GM23248 (cell line): ENCODE results near the gene FBXL2.

ENCODE experiments used
- EZH2 ChIP-seq: fragments of 200-600 bp; sonication (generic); IDR thresholded peaks from 2 replicates; pipeline ENCODE4 v1.6.1; 2018; ENCODE audit warnings: antibody characterized with exemption, mild to moderate bottlenecking; ENCODE audit not compliant: insufficient read depth, poor library complexity, severe bottlenecking
- EZH2phosphoT487 ChIP-seq: fragments of 200-600 bp; sonication (generic); IDR thresholded peaks from 2 replicates; pipeline ENCODE4 v1.6.1; 2018; ENCODE audit warnings: antibody characterized with exemption, moderate library complexity, mild to moderate bottlenecking, low read depth; ENCODE audit not compliant: insufficient read depth

DNA sequence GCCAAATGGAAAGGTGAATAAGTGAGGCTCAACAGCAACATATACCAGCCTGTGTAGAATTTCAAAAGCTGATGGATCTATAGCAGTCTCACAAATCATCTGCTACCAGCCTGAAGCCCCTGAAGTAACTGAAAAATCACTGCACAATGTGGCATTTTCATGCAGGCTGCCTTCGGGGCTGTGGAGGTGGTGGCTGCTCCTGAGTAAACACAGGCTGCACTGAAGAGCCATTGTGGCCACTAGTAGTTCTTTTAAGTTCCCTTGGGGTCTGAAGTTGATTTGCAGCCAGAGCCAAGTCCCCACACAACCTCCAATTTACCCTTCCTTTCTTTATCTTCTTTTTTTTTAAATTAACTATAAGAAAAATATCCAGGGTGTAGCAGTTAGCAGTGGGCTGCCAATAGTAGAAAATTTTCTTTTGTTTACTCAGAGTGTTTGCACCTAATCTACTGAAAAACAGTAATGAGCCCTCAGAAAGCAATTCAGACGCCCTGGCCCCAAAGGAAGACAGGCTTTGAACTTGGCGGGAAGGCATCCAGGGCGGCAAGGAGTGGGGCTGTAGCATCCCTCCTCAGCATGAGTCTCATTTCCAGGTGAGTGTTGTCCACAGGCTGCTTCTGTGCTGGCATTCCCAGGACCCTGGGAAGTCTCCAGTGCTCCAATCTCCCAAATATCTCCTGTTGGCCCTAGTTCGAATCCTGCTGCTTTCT lies 45.3 kb upstream of the FBXL2 start:
- TF ChIP-seq EZH2 (no peak), EZH2phosphoT487 (no peak)
